Astrocyte of the spinal cord (primary cell): Measurements from ENCODE around the gene ELFN1.

Experiments
- DNase-seq: peaks from one replicate; pipeline ENCODE4 v3.0.0; 2011; ENCODE audit warnings: low read depth, low spot score
- H3K4me3 ChIP-seq: 2 replicates; pipeline ENCODE4 v1.5.1; 2011; ENCODE audit warnings: low read depth, mild to moderate bottlenecking, low read length, moderate library complexity
- in situ Hi-C: cut with HindIII; loops from 2 replicates; pipeline ENCODE4 v1.10.0; 2017; ENCODE audit warnings: low sequenced_read_pairs
- TF ChIP-seq, protein P1 (sequence below): IDR thresholded peaks from 2 replicates; pipeline ENCODE4 v1.5.1; 2012; ENCODE audit warnings: low read depth, mild to moderate bottlenecking, low read length, inconsistent platforms

The ELFN1 gene

DNA sequence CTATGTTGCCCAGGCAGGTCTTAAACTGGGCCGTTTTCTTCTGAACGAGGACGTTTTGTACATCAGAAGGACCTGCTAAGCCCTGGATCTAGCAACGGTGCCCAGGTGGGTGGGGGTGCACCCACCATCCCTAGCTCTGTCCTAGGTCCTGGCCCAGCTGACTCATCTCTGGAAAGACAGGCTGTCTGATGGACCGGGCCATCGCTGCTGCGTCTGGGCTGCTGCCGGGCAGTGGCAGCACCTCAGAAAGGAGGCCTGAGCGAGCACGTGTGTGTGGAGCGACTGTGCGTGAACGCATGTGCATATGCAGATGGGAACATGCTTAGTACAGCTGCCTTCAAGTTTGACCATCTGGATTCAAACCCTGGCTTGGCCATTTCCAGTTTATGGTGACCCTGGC, 7.3 kb upstream of the ELFN1 start:
- no peak overlapping the region for H3K4me3 ChIP-seq
- TF ChIP-seq, protein P1, sequence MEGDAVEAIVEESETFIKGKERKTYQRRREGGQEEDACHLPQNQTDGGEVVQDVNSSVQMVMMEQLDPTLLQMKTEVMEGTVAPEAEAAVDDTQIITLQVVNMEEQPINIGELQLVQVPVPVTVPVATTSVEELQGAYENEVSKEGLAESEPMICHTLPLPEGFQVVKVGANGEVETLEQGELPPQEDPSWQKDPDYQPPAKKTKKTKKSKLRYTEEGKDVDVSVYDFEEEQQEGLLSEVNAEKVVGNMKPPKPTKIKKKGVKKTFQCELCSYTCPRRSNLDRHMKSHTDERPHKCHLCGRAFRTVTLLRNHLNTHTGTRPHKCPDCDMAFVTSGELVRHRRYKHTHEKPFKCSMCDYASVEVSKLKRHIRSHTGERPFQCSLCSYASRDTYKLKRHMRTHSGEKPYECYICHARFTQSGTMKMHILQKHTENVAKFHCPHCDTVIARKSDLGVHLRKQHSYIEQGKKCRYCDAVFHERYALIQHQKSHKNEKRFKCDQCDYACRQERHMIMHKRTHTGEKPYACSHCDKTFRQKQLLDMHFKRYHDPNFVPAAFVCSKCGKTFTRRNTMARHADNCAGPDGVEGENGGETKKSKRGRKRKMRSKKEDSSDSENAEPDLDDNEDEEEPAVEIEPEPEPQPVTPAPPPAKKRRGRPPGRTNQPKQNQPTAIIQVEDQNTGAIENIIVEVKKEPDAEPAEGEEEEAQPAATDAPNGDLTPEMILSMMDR, result no peak
- no peak for DNase-seq
- in situ Hi-C loops, result no loop called here

DNA sequence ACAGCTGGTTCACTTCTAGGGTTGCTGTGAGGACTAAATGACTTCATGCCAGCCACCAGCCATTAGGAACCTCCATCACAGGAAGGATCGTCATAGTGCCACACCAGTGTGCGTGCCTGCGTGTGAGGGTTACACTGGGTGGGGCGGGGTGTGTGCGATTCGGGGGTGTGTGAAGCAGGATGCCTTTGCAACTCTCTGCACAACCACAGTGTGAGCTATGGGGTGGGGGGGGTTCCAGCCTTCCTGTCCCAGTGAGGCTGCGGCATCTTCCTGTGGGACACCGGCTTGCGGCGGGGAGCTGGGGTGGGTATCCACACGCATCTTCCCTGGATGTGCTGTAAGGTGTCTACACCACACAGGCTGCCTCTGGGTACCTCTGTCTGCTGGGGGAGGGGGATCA, 6.9 kb upstream of the ELFN1 start:
- H3K4me3 ChIP-seq, result no peak overlapping the region
- TF ChIP-seq, protein P1, result no peak
- no peak for DNase-seq
- in situ Hi-C loops, result no loop called here

DNA sequence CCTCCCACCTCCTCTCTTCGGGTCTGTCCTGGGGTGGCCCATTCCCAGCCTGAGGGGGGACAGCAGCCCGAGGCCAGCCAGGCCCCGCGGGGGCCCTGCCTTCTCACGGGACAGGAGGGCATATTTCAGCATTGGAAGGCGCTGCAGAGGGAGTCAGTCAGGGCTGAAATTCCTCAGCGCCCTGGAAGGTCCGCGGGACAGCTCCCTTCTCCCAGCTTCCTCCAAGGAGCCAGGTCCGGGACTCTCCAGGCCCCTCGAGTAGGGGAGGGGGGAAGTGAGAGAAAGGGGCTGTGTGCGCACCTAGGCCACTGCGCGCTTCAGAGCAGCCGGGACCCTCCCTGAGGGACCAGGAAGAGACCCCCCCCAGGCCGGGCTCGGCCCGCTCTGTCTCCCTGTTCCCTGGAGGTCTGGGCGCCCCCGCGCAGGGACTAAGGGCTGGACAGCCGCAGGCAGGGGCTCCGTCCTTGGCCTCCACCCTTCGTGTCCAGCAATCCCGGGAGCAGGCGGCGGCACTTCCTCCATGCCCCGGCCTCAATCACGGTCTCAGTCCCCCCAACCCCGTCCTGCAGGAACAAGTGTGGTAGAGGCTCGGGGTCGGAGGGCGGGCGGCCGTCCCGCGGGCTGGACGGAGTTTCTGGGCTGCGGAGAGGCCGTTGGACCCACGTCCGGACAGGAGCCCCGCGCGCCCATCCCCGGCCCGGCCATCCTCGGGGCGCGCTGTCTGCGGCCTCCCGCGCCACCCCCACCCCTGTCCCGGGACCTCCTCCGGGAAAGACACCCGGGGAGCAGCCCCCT, 6.0 kb upstream of the ELFN1 start:
- in situ Hi-C loops, result no loop called here
- no peak for DNase-seq
- no peak overlapping the region for H3K4me3 ChIP-seq
- TF ChIP-seq, protein P1, result no peak

DNA sequence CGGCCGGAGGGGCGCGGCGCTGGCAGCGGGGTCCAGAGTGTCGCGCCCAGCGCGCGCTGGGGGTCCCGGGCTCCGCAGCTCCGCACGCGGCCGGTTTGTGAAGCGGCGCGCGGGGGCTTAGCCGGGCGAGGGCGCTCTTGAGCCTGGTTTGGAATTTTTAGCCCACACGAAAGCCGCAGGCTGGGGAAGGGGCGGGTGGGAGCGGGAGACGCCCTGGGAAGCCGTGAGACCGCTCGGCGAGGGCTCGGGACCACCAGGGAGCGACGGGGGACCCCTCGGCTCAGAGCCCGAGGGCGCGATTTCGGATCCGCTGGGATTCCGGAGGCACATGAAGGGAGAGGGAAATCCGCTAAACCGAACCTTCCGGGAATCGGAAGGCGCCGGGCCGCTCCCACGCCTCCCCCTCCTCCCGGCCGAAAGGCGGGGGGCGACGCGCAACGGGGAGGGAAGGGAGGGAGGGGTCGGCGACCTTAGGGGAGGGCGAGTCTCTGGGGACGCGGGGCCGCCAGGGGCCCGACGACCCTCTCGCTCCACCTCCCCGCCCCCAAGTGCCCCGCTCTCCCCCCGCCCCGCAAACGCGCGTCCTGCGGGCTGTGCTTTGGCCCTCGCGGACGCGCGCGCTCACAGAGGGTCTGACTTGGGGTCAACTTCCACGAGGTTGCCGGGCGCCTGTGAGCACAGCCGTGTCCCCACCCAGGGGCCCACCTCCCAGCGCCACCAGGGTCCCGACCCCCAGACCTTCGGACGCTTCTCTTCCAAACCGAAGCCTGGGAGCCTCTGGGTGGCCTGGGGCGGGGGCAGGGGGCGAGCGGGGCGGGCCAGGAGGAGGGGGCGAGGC, 5.1 kb upstream of the ELFN1 start:
- TF ChIP-seq, protein P1, result peak; percentile 82
- in situ Hi-C loops, result no loop called here
- peak overlapping the region; percentile 51 for H3K4me3 ChIP-seq
- DNase-seq, result peak; percentile 58

DNA sequence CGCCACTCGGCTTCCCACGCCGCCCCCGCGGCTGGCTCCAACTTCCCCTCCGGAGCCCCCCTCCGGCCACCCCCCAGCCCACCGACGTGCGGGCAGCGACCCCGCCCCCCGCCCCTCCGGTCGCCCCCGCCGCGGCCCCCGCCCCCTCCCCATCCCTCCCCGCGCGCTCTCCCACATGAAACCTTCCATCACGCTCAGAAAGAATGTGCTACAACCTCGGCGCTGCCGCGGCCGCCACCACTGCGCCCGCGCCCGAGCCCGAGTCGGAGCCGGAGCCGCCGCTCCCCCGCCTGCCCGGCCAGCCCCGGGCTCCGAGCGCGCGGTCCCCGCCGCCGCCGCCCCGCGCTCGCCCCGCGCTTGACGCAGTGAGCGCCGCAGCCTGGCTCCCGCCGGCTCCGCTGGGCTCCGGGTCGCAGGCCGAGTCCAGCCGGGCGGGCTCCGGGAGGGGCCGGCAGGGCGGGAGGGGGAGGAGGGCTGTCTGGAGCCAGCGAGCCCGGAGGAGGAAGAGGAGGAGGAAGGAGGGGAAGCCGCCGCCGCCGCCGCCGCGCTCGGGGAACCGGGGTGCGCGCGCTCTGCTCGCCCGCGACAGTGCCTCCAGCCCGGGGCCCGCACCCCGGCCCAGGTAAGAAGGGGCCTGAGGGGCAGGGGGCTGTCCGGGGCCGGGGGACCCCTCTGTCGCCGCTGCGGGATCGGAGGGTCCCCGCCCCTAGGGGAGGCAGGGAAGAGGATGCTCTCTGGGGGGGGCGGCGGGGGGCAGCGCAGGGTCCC, 4.3 kb upstream of the ELFN1 start:
- DNase-seq, result no peak
- peak overlapping the region; percentile 13 for H3K4me3 ChIP-seq
- TF ChIP-seq, protein P1, result no peak
- in situ Hi-C loops, result no loop called here

DNA sequence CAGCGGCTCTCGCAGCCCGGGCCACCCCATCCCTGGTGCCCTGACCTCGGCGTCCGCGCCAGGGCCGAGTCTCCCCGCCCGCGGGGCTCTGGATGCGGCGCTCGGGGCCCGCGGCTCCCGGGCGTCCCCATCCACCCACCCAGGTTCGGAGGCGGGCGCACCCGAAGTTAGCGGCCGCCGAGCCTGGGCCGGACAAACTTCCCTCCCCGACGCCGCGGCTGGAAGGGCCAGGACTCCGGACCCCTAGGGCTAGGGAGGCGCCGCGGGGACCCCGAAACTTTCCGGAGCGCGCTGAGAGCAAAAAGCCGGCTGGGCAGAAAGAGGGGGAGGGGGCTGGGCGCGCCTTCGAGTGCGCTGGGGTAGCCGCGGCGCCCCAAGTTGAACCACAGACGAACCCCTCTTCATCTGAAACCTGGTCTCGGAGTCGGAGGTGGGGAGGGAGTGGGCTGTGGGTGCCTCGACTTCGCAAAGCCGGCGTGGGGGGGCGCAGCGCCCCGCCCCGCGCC, 3.7 kb upstream of the ELFN1 start:
- in situ Hi-C loops, result no loop called here
- TF ChIP-seq, protein P1, result no peak
- no peak for DNase-seq
- H3K4me3 ChIP-seq, result peak overlapping the region; percentile 30
